SKM-1 (cell line): ENCODE measurements around the gene NRTN.
"Not testable (repeated sequence)": the region's sequence is repeated elsewhere in the genome, so short reads cannot be mapped to it uniquely, and the experiment has no call there.

Experiments used
- DNase-seq: peaks from one replicate; lab custom pipeline; 2025; ENCODE audit not compliant: unreplicated experiment; lab: John Stamatoyannopoulos, UW

The NRTN gene

GRCh38 chr19:5832527-5833216 is 27.8 kb downstream of the NRTN start:
- no peak for DNase-seq

DNA sequence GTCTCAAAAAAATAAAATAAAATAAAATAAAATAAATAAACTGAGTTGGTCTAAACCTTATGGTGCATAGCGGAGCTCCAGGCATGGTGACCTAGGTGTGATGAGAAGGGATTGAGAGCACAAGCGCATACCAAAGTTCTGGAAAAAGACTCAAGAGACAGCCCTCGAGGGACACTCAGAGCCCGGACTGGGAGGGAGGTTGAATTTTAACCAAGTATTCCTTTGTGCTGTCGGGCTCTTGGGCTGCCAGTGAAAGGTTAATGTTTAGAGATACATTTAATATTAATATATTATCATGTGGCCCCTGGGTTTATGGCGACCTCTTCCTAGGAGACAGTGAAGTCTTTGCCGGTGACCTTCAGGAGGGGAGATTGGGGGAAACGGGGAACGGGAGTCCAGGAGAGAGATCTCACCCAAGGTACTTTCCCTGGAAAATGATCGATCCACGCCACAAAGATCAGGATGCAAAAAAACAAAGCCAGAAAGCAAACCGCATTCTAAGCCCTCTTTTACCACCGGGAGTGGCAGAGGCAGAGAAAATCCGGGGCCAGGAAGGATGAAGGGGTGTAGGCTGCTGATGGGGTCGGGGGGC is 33.0 kb downstream of the NRTN start:
- no peak for DNase-seq

- DNase-seq, result no peak
These were observed 33.6 kb downstream of the NRTN start for GRCh38 chr19:5838353-5839064.

- DNase-seq, result no peak
These were observed 34.5 kb downstream of the NRTN start, which contains the start of gene FUT6 for GRCh38 chr19:5839065-5840017. FUT6 (minus strand) TSS chr19:5839702; CDS start chr19:5832567, 7,135 bp downstream.

- DNase-seq, result not testable (repeated sequence)
These were observed 36.9 kb downstream of the NRTN start for GRCh38 chr19:5841735-5842111.

DNA sequence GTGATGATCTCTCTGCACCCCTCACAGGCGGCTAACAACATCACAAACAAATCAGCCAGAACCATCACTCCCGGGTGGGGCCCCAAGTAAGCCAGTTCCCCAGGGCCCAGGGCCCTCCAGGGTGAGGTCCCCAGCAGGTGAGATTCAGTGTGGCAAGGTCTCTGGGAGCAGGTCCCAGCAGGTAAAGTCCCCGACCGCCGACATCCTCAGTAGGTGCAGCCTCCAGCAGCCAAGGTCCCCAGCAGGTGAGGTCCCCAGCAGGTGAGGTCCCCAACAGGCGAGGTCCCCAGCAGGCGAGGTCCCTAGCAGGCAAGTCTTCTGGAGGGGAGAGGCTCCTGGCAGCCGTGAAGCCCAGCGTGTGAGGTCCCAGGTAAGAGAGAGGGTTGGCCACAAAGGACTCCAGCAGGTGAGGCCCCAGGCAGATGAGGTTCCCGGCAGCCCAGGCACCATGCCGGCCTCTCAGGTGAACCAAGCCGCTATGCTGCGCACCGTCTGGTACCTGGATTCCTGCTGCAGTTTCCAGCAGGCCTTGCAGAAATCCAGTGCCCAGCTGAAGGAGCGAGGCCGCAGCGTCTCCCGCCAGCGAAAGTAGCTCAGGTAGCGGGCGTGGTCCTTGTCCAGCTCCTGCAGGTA is 38.5 kb downstream of the NRTN start:
- no peak for DNase-seq

GRCh38 chr19:5844456-5845433 is 39.9 kb downstream of the NRTN start:
- no peak for DNase-seq

DNA sequence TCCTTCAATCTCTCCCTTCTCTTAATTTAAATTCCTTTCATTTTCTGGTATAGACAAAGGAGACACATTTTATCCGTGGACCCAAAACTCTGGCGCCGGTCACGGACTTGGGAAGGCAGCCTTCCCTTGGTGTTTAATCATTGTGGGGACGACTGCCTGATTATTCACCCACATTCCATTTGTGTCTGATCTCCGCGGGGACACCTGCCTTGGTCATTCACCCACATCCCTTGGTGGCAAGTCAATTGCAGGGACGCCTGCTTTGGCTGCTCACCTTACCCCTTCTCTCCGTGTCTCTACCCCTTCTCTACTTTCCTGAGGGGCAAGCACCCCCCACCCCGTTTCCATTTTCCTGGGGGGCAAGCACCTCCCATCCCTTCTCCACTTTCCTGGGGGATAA is 43.0 kb downstream of the NRTN start:
- not testable (repeated sequence) for DNase-seq

DNA sequence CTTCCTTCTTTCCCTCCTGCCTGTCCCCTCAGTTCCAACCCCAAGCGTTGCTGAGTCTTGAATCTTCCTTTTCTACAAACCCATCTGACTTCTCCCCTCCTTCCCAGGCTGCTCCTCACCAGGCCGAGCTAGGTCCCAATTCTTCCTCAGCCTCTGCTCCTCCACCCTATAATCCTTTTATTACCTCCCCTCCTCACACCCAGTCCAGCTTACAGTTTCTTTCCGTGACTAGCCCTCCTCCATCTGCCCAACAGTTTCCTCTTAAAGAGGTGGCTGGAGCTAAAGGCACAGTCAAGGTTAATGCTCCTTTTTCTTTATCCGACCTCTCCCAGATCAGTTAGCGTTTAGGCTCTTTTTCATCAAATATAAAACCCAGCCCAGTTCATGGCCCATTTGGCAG is 43.8 kb downstream of the NRTN start:
- not testable (repeated sequence) for DNase-seq

GRCh38 chr19:5850189-5850588 is 45.3 kb downstream of the NRTN start:
- DNase-seq, result no peak

- no peak for DNase-seq
These were observed 46.0 kb downstream of the NRTN start for GRCh38 chr19:5850743-5851293.

DNA sequence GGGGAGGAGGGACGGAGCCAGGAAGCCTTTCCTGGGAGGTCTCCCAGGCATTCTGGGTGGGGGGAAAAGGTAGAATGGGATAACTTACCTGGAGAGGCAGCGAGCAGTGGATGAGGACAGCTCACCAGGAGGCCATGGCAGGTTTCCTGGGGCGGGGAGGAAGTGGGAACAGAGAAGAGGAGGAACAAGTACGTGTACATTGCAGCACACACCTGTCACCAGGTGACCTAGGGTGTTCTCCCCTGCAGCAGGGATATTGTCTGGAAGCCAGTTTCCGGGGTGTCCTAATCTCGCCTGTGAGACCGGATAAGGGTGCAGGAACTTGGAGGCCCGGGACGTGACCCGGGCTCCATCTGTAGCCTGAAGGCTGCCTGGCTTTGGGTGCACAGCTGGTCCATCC is 46.4 kb downstream of the NRTN start, which contains the start of gene FUT3:
FUT3 (minus strand) TSS at position 148 of the 400 bp plus-strand sequence.
- no peak for DNase-seq

- not testable (repeated sequence) for DNase-seq
These were observed 49.3 kb downstream of the NRTN start for GRCh38 chr19:5854121-5854520.

DNA sequence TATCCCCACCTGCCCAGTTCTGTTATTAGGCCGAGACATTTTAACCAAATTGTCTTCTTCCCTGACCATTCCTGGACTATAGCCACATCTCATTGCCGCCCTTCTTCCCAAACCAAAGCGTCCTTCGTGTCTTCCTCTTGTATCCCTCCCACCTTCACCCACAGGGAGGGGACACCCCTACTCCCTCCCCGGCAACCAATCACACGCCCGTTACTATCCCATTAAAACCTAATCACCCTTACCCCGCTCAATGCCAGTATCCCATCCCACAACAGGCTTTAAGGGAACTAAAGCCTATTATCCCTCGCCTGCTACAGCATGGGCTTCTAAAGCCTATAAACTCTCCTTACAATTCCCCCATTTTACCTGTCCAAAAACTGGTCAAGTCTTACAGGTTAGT is 50.3 kb downstream of the NRTN start:
- DNase-seq, result not testable (repeated sequence)

GRCh38 chr19:5857203-5858081 is 52.6 kb downstream of the NRTN start:
- no peak for DNase-seq

DNA sequence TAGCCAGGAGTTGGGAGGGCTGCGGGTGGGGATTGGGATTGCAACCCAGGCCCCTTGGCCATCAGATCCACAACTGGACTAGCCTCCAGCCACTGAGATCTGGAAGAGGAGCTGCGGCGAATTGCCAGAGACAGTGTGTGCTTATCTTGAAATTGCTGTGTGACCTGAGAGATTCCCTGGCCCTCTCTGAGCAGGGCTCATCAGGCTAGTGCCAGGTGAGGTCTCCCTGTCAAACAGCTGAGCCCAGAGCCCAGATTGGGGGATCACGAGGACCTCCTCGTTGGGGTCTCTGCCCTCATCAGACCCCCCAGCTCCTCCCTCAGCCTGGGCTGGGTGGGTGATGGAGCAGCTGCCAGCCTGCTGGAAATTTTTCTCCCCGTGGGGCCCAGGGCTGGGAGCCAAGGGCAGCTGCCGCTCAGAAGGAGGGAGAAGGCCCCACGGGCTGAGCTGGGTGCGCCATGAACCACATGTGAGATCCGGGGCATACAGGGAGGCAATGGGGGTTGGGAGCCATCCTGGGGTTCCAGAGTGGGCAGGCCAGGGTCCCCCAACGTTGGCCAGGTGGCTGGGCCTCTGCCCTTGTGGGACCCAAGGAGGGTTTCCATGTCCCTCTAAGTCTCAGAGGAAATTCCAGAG is 58.3 kb downstream of the NRTN start:
- DNase-seq, result no peak

DNA sequence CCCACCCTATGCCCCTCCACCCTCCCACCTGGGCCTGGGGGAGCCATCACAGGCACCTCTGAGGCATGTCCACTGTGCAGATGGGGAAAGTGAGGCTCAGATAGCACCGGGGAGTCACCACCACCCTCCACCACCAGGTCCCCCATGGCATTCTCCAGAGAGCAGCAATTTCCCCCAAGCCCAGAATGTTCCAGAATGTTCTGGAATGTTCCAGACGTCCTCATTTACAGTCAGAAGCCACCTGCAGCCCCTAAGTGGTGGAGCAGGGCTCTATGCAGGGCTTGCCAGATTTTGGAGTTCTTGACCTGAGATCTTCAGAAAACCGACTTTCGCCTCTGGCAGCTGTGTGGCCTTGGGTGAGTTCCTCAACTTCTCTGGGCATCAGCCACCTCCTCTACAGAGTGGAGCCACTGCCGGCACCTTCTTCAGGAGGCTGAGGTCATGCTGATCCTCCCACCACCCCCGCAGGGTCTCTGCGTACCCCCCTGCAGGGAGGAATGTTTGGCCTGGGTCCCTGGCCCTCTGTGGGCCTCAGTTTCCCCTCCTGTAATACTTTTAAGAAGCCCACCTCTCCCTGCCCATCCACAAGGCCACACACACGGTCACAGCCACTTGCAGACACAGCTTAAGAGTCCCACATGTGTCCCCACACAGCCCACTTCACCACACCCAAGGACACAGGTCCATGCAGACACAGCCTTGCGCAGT is 59.3 kb downstream of the NRTN start:
- DNase-seq, result no peak
